Head of caudate nucleus (tissue), 42 donors: Measurements from ENCODE around the gene NAB2.

Experiments
- DNase-seq, 42 donors: peaks; one replicate each; pipeline versions ENCODE4 v3.0.0 to v3.0.0-alpha.2; 2020 to 2021; ENCODE audit warnings: mixed read lengths in 7 of 42
- intact Hi-C: fragments of 100-400 bp; cut with DNase I; formaldehyde crosslinking; loops from one replicate; pipeline ENCODE4 v1.15.0; 2022

The NAB2 gene

DNA sequence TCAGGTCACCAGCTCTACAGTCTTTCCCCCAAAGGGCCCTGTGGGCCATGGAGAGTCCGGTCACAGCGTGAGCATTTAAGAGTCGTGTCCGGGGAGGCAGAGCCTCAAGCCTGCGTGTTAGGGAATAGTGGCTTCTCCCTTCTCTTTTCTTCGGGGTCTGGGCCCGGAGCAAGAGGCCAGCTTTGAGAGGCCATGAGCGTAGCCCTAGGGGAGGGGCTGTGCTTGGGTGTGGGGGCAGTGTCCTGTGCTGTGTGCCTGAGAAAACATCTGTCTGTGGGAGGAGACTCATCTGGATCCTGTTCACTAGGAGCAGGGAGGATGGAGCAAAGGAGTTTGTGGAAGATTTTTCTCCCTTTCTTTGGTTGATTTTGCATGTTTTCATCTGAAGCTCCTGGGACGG is 53.2 kb downstream of the NAB2 start:
- DNase-seq: peak in 1 of 42 donors; percentile 35

DNA sequence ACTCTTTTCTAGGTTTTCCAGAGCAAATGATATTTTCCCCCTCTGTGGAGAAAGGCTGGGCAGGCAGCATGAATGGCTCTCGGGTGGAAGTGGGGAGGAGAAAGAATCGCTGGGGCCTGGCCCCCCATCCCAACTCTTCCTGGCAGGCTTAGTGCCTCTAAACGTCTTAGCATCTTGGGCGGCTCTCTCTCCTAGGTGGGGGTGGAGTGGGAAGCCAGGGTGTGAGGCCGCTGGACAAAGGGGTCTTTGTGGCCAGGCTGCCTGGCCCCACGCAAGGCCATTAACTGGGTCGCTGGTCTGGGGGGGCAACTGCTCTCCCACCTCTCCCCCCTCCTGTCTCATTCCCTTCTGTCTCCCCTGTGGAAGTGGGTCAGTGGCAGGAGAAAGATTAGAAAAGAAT is 53.8 kb downstream of the NAB2 start:
- peak in 25 of 42 donors; percentile 18 to 83 (median 57) for DNase-seq
- intact Hi-C loops: no loop called here

More for the DNA sequence above, 53.2 kb downstream of the NAB2 start:
- intact Hi-C loops: no loop called here

DNA sequence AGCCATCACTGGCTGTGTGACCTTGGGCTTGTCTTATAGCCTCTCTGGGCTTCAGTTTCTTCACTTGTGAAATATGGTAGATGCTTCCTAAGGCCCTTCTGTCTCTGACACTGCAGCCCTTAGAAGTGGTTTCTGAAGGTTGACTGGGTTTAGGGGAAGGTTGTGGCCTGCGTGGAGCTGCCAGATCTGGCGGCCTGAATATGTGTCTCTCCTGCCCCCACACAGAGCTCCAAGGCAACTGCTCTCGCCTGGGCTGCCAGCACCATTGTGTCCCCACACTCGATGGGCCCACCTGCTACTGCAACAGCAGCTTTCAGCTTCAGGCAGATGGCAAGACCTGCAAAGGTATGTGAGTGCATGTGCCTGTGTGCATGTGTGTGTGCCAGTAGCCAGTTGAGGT is 54.5 kb downstream of the NAB2 start:
- intact Hi-C loops: no loop called here

More for the DNA sequence above, 54.5 kb downstream of the NAB2 start:
- peak in 1 of 42 donors; percentile 41 for DNase-seq
